Brain pericyte (primary cell): ENCODE data around the gene NKD1.
"Not testable (repeated sequence)": the region's sequence is repeated elsewhere in the genome, so short reads cannot be mapped to it uniquely, and the experiment has no call there.

Experiments
- DNase-seq: peaks from one replicate; pipeline ENCODE4 v3.0.0-alpha.2; 2012; ENCODE audit warnings: low read depth, low spot score

NKD1 gene

GRCh38 chr16:50548125-50548908 is at the start of gene NKD1:
NKD1 (plus strand) TSS chr16:50548396; CDS start chr16:50548554, 158 bp downstream.
- no peak for DNase-seq

- DNase-seq = no peak
These were observed 49.6 kb upstream of the NKD1 start for GRCh38 chr16:50498431-50499155.

- no peak for DNase-seq
These were observed 48.9 kb upstream of the NKD1 start for GRCh38 chr16:50499254-50499653.

- DNase-seq = no peak
These were observed 47.9 kb upstream of the NKD1 start for GRCh38 chr16:50500171-50500874.

GRCh38 chr16:50501251-50501650 is 46.9 kb upstream of the NKD1 start:
- no peak for DNase-seq

GRCh38 chr16:50501986-50502615 is 46.1 kb upstream of the NKD1 start:
- no peak for DNase-seq

GRCh38 chr16:50502616-50503011 is 45.6 kb upstream of the NKD1 start:
- no peak for DNase-seq

- not testable (repeated sequence) for DNase-seq
These were observed 44.2 kb upstream of the NKD1 start for GRCh38 chr16:50503868-50504531.

GRCh38 chr16:50505115-50505514 is 43.1 kb upstream of the NKD1 start:
- no peak for DNase-seq

GRCh38 chr16:50505714-50506542 is 42.3 kb upstream of the NKD1 start:
- DNase-seq = no peak

GRCh38 chr16:50506543-50506937 is 41.7 kb upstream of the NKD1 start:
- no peak for DNase-seq

- DNase-seq = no peak
These were observed 40.8 kb upstream of the NKD1 start for GRCh38 chr16:50507397-50507796.

- DNase-seq = no peak
These were observed 38.5 kb upstream of the NKD1 start for GRCh38 chr16:50509521-50510341.

GRCh38 chr16:50515218-50515617 is 33.0 kb upstream of the NKD1 start:
- DNase-seq = no peak

GRCh38 chr16:50516401-50516800 is 31.8 kb upstream of the NKD1 start:
- DNase-seq = no peak

- DNase-seq = no peak
These were observed 31.3 kb upstream of the NKD1 start for GRCh38 chr16:50516890-50517289.

GRCh38 chr16:50517450-50518252 is 30.5 kb upstream of the NKD1 start:
- DNase-seq = no peak

GRCh38 chr16:50519001-50519400 is 29.2 kb upstream of the NKD1 start:
- no peak for DNase-seq

GRCh38 chr16:50519602-50520001 is 28.6 kb upstream of the NKD1 start:
- no peak for DNase-seq
